ENCODE data around the gene CUEDC1. TPM values are rescaled to one million over a fixed set of nuclear protein-coding genes. Genes with fewer than 3 reads are reported as not detected.

Gene CUEDC1
- total RNA-seq, 2 donors from 2014 or later, result 0.21 to 0.82 TPM

DNA sequence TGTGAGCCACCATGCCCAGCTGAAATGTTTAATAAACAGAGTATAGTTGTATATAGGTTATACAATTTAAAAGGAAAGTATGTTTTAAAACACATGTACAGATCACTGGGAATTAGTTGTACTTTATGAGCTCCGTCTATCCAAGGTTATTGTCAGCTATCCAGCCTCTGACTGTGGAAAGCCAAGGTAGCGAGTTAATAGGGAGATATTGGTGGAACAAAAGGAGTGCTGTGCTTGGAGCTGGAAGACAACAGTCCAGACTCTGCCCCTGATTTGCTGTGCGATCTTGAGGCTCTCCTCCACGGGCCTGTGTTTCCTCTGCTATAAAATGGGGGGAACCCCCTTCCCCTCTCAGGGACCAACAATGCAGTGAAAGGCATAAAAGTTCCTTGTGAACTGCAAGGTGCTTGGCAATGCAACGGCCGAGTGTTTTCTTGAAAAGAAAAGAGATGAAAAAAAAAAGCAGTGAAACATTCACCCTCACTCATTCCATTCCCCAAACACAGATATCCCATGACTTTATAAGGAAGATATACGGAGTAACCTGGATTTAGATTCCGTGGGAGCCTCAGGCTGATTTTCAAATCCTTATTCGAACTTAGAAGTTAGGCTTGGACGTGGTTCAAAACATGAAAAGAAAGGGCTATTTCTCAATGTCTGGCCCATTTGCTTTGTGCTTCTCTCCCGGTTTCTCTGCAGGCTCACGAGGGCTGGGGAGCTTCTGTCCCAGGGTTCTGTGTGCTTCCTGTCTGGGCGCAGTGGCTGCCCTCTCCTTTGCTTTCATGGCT is 34.1 kb downstream of the CUEDC1 start:
- Mint-ChIP-seq H3K4me3 (no peak overlapping the region), H3K36me3 (ENCODE audit: low read depth) (no peaks in the 10 kb centered on the region), H3K27ac (no peak overlapping the region), H3K4me1 (peaks cover 2% of the 10 kb centered on the region), H3K27me3 (peaks cover 28% of the 10 kb centered on the region)
- ATAC-seq, result no peak
- no peak for DNase-seq
- no peaks in the 10 kb centered on the region for H3K9me3 ChIP-seq (ENCODE audit: control insufficient read depth, low read length, poor library complexity, severe bottlenecking)

DNA sequence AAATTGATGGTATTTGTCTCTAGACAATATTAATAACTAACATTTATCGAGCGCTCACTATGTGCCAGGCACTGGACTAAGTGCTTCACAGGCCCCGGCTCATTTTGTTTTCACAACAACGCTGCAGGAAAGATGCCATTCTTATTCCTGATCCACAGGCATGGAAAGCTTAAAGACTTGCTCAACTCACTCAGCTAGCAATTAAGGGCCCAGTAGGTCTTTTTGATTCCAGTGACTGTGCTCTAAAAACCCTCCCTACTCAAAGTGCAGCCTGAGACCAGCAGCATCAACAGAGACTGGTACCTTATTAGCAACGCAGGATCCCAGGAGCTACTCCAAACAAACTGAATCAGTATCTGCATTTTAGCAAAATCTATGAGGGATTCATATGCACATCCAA is 35.3 kb downstream of the CUEDC1 start:
- DNase-seq (no peak), ATAC-seq (no peak)
- no peaks in the 10 kb centered on the region for H3K9me3 ChIP-seq (ENCODE audit: control insufficient read depth, low read length, poor library complexity, severe bottlenecking)
- Mint-ChIP-seq H3K4me3 (no peak overlapping the region), H3K36me3 (ENCODE audit: low read depth) (no peaks in the 10 kb centered on the region), H3K4me1 (no peaks in the 10 kb centered on the region), H3K27ac (no peak overlapping the region), H3K27me3 (peaks cover 20% of the 10 kb centered on the region)

DNA sequence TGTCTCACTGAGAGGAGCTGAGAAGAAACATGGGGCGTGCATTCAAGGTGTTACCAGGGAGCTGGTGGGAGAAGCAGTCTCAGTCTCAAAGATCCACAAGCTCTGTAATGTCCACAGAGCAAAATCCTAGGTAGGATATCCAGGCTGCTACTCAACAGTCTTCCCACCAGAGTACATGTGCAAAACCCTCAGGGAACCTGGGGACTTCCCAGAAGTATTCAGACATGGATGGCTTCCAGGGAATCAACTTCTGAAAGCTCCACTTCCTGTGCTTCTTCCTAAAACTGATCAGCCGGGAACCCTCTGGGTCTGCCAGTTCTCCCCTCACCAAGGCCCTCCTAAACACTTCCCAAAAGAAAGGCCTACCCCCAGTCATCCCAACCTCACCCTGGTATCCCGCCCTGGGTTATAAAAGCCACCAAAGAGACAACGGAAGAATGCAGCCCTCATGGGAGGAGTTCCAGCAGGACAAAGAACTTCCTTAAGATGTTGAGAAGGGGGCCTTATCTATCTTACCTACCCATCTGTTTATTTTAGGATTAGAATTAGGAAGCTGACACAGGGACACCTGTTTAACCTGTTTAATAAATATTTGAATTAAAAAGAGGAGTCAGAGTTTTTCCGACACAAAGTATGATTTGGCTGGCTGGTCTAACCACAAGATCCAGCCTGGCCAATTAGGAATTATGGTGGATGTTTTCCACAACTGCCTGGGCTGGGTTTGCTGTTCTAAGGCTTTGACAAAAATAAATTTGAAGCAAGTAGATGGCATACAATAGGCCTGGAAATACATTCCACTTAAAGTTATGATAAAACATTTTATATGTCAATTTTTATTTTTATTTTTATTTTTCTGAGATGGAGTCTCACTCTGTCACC is 37.0 kb downstream of the CUEDC1 start:
- H3K9me3 ChIP-seq (ENCODE audit: control insufficient read depth, low read length, poor library complexity, severe bottlenecking), result no peaks in the 10 kb centered on the region
- Mint-ChIP-seq H3K36me3 (ENCODE audit: low read depth) (peaks cover 2% of the 10 kb centered on the region), H3K4me3 (no peak overlapping the region), H3K27ac (no peak overlapping the region), H3K27me3 (peaks cover 16% of the 10 kb centered on the region), H3K4me1 (no peaks in the 10 kb centered on the region)
- ATAC-seq, result no peak
- no peak for DNase-seq

DNA sequence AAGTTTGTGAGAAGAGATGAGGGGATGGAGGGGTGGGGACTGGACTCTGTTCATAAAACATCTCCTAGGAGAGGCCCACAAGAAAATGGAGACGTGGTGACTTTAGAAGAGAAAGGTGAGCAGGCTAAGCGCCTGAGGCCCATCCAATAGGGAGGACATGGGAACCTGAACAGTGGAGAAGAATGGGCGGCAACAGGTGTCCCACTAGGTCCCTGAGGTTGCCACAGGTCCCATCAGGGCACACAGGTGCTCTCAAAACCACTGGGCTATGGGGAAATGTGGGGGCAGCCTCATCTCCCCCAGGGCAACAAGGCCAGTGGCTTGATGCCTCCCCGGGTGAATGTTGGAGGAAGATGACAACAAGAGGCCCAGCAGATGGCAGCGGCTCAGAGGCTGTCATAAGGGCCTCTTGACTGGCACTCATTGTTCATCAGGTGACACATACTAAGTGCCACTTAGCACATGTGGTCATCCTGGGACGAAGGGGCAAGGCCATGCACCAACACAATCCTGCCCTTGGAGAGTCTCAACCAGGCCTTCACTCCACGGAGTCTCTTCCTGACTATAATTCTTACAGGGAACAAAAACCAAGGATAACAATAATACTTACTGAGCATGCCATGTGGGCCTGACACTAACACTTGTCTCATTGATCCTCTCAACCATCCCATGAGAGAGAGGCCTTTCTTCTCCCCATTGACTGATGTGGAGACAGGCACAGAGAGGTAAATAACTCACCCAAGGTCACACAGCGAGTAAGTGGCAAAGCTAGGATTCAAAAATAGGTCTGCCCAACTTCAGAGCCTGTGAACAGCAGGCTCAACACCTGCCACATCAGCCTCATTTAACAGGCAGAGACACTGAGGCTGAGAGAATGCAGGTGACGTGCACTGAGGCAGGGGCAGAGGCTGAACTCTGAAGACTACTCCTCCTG is 38.0 kb downstream of the CUEDC1 start:
- H3K4me3 Mint-ChIP-seq, result no peak overlapping the region
- H3K9me3 ChIP-seq (ENCODE audit: control insufficient read depth, low read length, poor library complexity, severe bottlenecking), result no peaks in the 10 kb centered on the region
- H3K36me3 Mint-ChIP-seq (ENCODE audit: low read depth), result peaks cover 2% of the 10 kb centered on the region
- DNase-seq (no peak), ATAC-seq (no peak)
- no peaks in the 10 kb centered on the region for H3K4me1 Mint-ChIP-seq
- no peak overlapping the region for H3K27ac Mint-ChIP-seq
- H3K27me3 Mint-ChIP-seq, result peaks cover 16% of the 10 kb centered on the region

GRCh38 chr17:57915985-57916757 is 39.0 kb downstream of the CUEDC1 start:
- DNase-seq (no peak), ATAC-seq (no peak)
- Mint-ChIP-seq H3K4me3 (no peak overlapping the region), H3K27me3 (peaks cover 10% of the 10 kb centered on the region), H3K27ac (no peak overlapping the region), H3K4me1 (no peaks in the 10 kb centered on the region), H3K36me3 (ENCODE audit: low read depth) (peaks cover 2% of the 10 kb centered on the region)
- H3K9me3 ChIP-seq (ENCODE audit: control insufficient read depth, low read length, poor library complexity, severe bottlenecking), result no peaks in the 10 kb centered on the region

- H3K4me1 Mint-ChIP-seq, result no peaks in the 10 kb centered on the region
- ATAC-seq (no peak), DNase-seq (no peak)
- no peak overlapping the region for H3K27ac Mint-ChIP-seq
- peaks cover 11% of the 10 kb centered on the region for H3K27me3 Mint-ChIP-seq
- peaks cover 2% of the 10 kb centered on the region for H3K36me3 Mint-ChIP-seq (ENCODE audit: low read depth)
- no peak overlapping the region for H3K4me3 Mint-ChIP-seq
- no peaks in the 10 kb centered on the region for H3K9me3 ChIP-seq (ENCODE audit: control insufficient read depth, low read length, poor library complexity, severe bottlenecking)
Observed at GRCh38 chr17:57915544-57915943, 39.7 kb downstream of the CUEDC1 start.

DNA sequence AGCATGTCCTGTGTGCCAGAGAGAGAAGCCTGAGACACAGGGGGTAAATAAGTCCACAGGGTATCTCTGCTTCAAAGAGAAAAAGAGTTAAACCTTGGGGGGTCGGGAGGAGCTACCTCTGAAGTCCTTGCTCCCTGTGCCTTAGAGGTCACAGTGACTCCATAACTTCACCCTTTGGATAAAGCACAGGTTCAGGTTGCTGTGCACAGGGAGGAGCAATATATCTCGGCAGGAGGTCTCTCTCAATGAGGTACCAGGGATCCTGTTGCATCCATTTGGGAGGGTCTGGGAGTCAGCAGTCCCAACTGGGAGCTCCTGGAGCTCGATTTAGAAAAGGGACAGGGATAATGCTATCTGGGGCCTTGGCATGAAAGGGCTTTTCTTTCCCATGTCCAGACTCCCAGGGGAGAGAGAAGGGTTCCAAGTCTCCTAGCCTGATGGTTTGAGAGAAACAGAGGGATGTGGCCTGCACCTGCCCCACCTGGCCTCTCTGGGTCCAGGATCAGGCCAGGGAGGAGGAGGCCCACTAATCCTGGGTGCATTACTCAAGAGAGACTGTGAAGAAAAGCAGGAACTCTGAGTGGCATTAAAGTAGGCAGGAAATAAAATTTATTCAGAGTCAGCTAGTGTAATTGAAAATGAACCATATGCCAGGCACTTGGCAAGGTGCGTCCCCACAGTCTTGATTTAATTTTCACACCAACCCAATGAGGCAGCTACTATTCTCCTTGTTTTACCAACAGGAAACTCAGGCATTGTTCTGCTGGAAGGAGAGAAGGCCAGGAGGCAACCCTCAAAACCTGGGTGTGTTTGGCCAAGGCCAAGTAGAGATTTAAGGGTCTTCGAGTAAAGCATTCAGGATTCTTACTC is 40.7 kb downstream of the CUEDC1 start:
- peaks cover 2% of the 10 kb centered on the region for H3K36me3 Mint-ChIP-seq (ENCODE audit: low read depth)
- H3K27ac Mint-ChIP-seq, result no peak overlapping the region
- DNase-seq, result no peak
- no peaks in the 10 kb centered on the region for H3K9me3 ChIP-seq (ENCODE audit: control insufficient read depth, low read length, poor library complexity, severe bottlenecking)
- no peaks in the 10 kb centered on the region for H3K4me1 Mint-ChIP-seq
- ATAC-seq, result no peak
- peaks cover 11% of the 10 kb centered on the region for H3K27me3 Mint-ChIP-seq
- no peak overlapping the region for H3K4me3 Mint-ChIP-seq

GRCh38 chr17:57913575-57914272 is 41.5 kb downstream of the CUEDC1 start:
- no peaks in the 10 kb centered on the region for H3K4me1 Mint-ChIP-seq
- DNase-seq (no peak), ATAC-seq (no peak)
- no peak overlapping the region for H3K4me3 Mint-ChIP-seq
- no peaks in the 10 kb centered on the region for H3K9me3 ChIP-seq (ENCODE audit: control insufficient read depth, low read length, poor library complexity, severe bottlenecking)
- H3K36me3 Mint-ChIP-seq (ENCODE audit: low read depth), result peaks cover 2% of the 10 kb centered on the region
- H3K27ac Mint-ChIP-seq, result no peak overlapping the region
- peaks cover 11% of the 10 kb centered on the region for H3K27me3 Mint-ChIP-seq

GRCh38 chr17:57911834-57912673 is 43.2 kb downstream of the CUEDC1 start:
- H3K9me3 ChIP-seq (ENCODE audit: control insufficient read depth, low read length, poor library complexity, severe bottlenecking), result no peaks in the 10 kb centered on the region
- peak overlapping the region; percentile 41 for H3K27ac Mint-ChIP-seq
- DNase-seq, result no peak
- H3K27me3 Mint-ChIP-seq, result peaks cover 11% of the 10 kb centered on the region
- no peak for ATAC-seq
- H3K4me3 Mint-ChIP-seq, result no peak overlapping the region
- H3K36me3 Mint-ChIP-seq (ENCODE audit: low read depth), result peaks cover 2% of the 10 kb centered on the region
- H3K4me1 Mint-ChIP-seq, result peaks cover under 1% of the 10 kb centered on the region

DNA sequence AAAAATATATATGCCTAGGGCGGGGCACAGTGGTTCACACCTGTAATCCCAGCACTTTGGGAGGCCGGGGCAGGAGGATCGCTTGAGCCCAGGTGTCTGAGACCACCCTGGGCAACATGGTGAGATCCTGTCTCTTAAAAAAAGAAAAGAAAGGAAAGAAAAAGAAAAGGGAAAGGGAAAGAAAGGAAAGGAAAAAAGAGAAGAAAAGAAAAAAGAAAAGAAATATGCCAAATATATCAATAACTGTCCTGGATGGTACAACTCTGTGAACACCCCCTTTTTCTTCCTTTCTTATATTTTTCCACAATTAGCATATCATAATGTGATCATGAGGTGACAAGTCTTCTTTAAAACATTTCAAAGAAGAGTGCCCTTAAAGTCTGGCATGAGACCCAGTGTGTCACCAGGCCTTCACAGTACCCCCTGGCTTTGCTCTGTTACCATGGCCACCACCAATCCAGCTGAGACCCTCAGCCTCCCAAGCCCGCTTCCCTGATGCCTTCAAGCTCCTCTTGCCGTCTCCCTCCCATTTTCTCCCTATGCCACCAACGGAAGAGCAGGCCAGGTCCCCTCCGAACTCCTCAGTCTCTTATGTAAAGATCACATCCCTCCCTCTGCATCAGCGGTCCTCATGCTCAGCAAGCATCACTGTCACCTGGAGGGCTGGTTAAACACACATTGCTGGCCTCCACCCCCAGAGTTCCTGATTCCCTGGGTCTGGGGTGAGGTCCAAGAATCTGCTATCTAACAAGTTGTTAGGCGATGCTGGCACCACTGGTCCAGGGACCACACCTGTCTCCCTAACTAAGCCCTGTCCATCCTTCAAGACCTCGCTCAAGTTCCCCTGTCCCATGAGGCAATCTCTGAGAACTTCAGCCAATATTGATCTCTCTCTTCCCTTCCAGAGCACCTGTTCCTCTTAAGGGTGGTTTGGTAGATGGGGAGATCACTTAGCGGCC is 44.5 kb downstream of the CUEDC1 start:
- DNase-seq (no peak), ATAC-seq (no peak)
- Mint-ChIP-seq H3K27me3 (peaks cover 11% of the 10 kb centered on the region), H3K4me1 (peaks cover 3% of the 10 kb centered on the region), H3K4me3 (no peak overlapping the region), H3K36me3 (ENCODE audit: low read depth) (peaks cover 2% of the 10 kb centered on the region), H3K27ac (peak overlapping the region; percentile 41)
- no peaks in the 10 kb centered on the region for H3K9me3 ChIP-seq (ENCODE audit: control insufficient read depth, low read length, poor library complexity, severe bottlenecking)
